H1 (cell line): ENCODE results near the gene TUBGCP2. TPM values are rescaled to one million over a fixed set of nuclear protein-coding genes. Genes with fewer than 3 reads are reported as not detected.

Experiments
- CTCF ChIA-PET: fragments of 300-600 bp; sonication (Branson Sonifier 250); formaldehyde crosslinking; loops from one replicate; lab custom pipeline; 2021; ENCODE audit not compliant: partially characterized antibody; lab: Charles Lee
- POLR2A ChIA-PET: fragments of 300-600 bp; sonication (Branson Sonifier 250); formaldehyde crosslinking; loops from one replicate; lab custom pipeline; 2021; ENCODE audit warnings: inconsistent platforms; ENCODE audit not compliant: partially characterized antibody; lab: Charles Lee
- DNase-seq, 2 experiments: peaks; one replicate each; pipeline versions ENCODE4 v3.0.0 to v3.0.0-alpha.2; 2010 to 2022; ENCODE audit warnings: low spot score in 2 of 2, low read depth in 1 of 2, mixed read lengths in 1 of 2
- FAIRE-seq: peaks from 2 replicates; lab custom pipeline; 2011; peaks lifted over from hg19 to GRCh38; lab: Jason Lieb, UNC
- H2AFZ ChIP-seq: 2 replicates; pipeline ENCODE4 v1.8.1; 2012; ENCODE audit warnings: low read length, inconsistent platforms
- H2AK5ac ChIP-seq: 2 replicates; pipeline ENCODE4 v1.6.1; 2013; ENCODE audit warnings: low read depth, low read length
- H2BK120ac ChIP-seq: replicated peaks from 2 replicates; pipeline ENCODE3; 2013; ENCODE audit warnings: low read depth, low read length, inconsistent platforms
- H2BK12ac ChIP-seq: 2 replicates; pipeline ENCODE4 v1.6.1; 2013; ENCODE audit warnings: low read depth, low read length
- H2BK15ac ChIP-seq: 2 replicates; pipeline ENCODE4 v1.6.1; 2013; ENCODE audit warnings: low read length
- H2BK20ac ChIP-seq: 2 replicates; pipeline ENCODE4 v1.6.1; 2013; ENCODE audit warnings: low read length
- H2BK5ac ChIP-seq: 2 replicates; pipeline ENCODE4 v1.6.1; 2013; ENCODE audit warnings: low read depth, low read length
- H3K14ac ChIP-seq: 2 replicates; pipeline ENCODE4 v1.6.1; 2013; ENCODE audit warnings: inconsistent platforms; ENCODE audit not compliant: insufficient read length
- H3K18ac ChIP-seq: 2 replicates; pipeline ENCODE4 v1.6.1; 2013; ENCODE audit warnings: low read length; ENCODE audit errors: extremely low read depth
- H3K23ac ChIP-seq: 2 replicates; pipeline ENCODE4 v1.6.1; 2013; ENCODE audit warnings: inconsistent platforms; ENCODE audit not compliant: insufficient read length
- H3K23me2 ChIP-seq: 2 replicates; pipeline ENCODE4 v1.6.1; 2013; ENCODE audit warnings: low read depth, low read length
- H3K27ac ChIP-seq: 2 replicates; pipeline ENCODE4 v1.6.1; 2011; ENCODE audit warnings: low read depth, low read length, inconsistent platforms
- H3K27me3 ChIP-seq, 4 experiments: replicated peaks in 1 of 4; 1 replicate in 1 of 4; 2 replicates in 3 of 4; pipeline versions ENCODE4 v1.6.1 to v1.8.1; 2011 to 2013; ENCODE audit warnings: low read length in 3 of 4, mild to moderate bottlenecking in 3 of 4, inconsistent platforms in 2 of 4, mixed read lengths in 2 of 4, moderate library complexity in 1 of 4; ENCODE audit not compliant: control insufficient read depth in 3 of 4, insufficient read depth in 3 of 4; ENCODE audit errors: extremely low read depth in 1 of 4
- H3K36me3 ChIP-seq, 4 experiments: 2 replicates each; pipeline versions ENCODE4 v1.6.1 to v1.8.1; 2011 to 2013; ENCODE audit warnings: mild to moderate bottlenecking in 4 of 4, low read length in 3 of 4, moderate library complexity in 2 of 4, control low read depth in 1 of 4, inconsistent platforms in 1 of 4; ENCODE audit not compliant: insufficient read depth in 4 of 4, control insufficient read depth in 2 of 4
- H3K4ac ChIP-seq: replicated peaks from 2 replicates; pipeline ENCODE3; 2013; ENCODE audit warnings: low read length, low read depth, mixed read lengths, inconsistent platforms; ENCODE audit not compliant: insufficient read length
- H3K4me1 ChIP-seq, 4 experiments: replicated peaks in 1 of 4; 1 replicate in 1 of 4; 2 replicates in 3 of 4; pipeline versions ENCODE4 v1.6.1 to v1.8.1; 2011 to 2013; ENCODE audit warnings: low read length in 3 of 4, inconsistent platforms in 2 of 4, mixed read lengths in 1 of 4; ENCODE audit not compliant: insufficient read depth in 4 of 4, control insufficient read depth in 3 of 4
- H3K4me2 ChIP-seq, 2 experiments: 2 replicates each; pipeline versions ENCODE4 v1.6.1 to v1.8.1; 2011 to 2013; ENCODE audit warnings: low read depth in 2 of 2, low read length in 2 of 2, control low read depth in 1 of 2, inconsistent platforms in 1 of 2, mild to moderate bottlenecking in 1 of 2; ENCODE audit not compliant: insufficient read depth in 1 of 2
- H3K4me3 ChIP-seq, 4 experiments: fragments of 200-600, 300-600 bp in 1 of 4; sonication (generic), shearing (Covaris generic), sonication (Bioruptor Twin) in 1 of 4; 2 replicates each; pipeline versions ENCODE4 v1.5.1 to v1.8.1; 2011 to 2016; ENCODE audit warnings: low read length in 4 of 4, low read depth in 3 of 4, control low read depth in 2 of 4, inconsistent platforms in 2 of 4, mild to moderate bottlenecking in 2 of 4, mixed read lengths in 1 of 4, moderate library complexity in 1 of 4; ENCODE audit not compliant: insufficient read depth in 2 of 4; ENCODE audit errors: extremely low read depth in 1 of 4
- H3K56ac ChIP-seq: replicated peaks from 2 replicates; pipeline ENCODE3; 2013; ENCODE audit warnings: low read depth, mild to moderate bottlenecking, mixed read lengths, low read length, inconsistent platforms; ENCODE audit not compliant: insufficient read length
- H3K79me1 ChIP-seq: 2 replicates; pipeline ENCODE4 v1.6.1; 2013; ENCODE audit warnings: low read depth, low read length, control low read depth
- H3K79me2 ChIP-seq, 2 experiments: 2 replicates each; pipeline versions ENCODE4 v1.6.1 to v1.8.1; 2012 to 2013; ENCODE audit warnings: low read length in 2 of 2, mild to moderate bottlenecking in 2 of 2, inconsistent platforms in 1 of 2; ENCODE audit not compliant: insufficient read depth in 2 of 2, control insufficient read depth in 1 of 2
- H3K9ac ChIP-seq, 4 experiments: replicated peaks in 1 of 4; 1 replicate in 1 of 4; 2 replicates in 3 of 4; pipeline versions ENCODE4 v1.6.1 to v1.8.1; 2011 to 2013; ENCODE audit warnings: low read depth in 3 of 4, low read length in 3 of 4, control low read depth in 2 of 4, mild to moderate bottlenecking in 2 of 4, moderate library complexity in 2 of 4, inconsistent platforms in 1 of 4; ENCODE audit errors: extremely low read depth in 1 of 4
- H3K9me3 ChIP-seq, 2 experiments: 2 replicates each; pipeline versions ENCODE4 v1.6.1 to v1.8.1; 2012 to 2013; ENCODE audit warnings: mild to moderate bottlenecking in 2 of 2, moderate library complexity in 2 of 2, control low read depth in 1 of 2, inconsistent platforms in 1 of 2, low read depth in 1 of 2, low read length in 1 of 2, mixed read lengths in 1 of 2; ENCODE audit not compliant: insufficient read depth in 2 of 2
- H4K20me1 ChIP-seq, 2 experiments: replicated peaks in 1 of 2; 2 replicates each; pipeline versions ENCODE3 to v1.8.1; 2011 to 2013; ENCODE audit warnings: inconsistent platforms in 2 of 2, low read length in 2 of 2, mild to moderate bottlenecking in 1 of 2; ENCODE audit not compliant: insufficient read depth in 2 of 2, control insufficient read depth in 1 of 2
- H4K5ac ChIP-seq: 2 replicates; pipeline ENCODE4 v1.6.1; 2013; ENCODE audit warnings: low read length, low read depth, mixed read lengths, inconsistent platforms; ENCODE audit not compliant: insufficient read length
- H4K8ac ChIP-seq: 2 replicates; pipeline ENCODE4 v1.8.0; 2013; ENCODE audit warnings: mild to moderate bottlenecking, moderate library complexity, low read length, inconsistent platforms; ENCODE audit not compliant: insufficient read depth; ENCODE audit errors: extremely low read depth
- H4K91ac ChIP-seq: replicated peaks from 2 replicates; pipeline ENCODE3; 2013; ENCODE audit warnings: low read length, mixed read lengths, inconsistent platforms; ENCODE audit not compliant: insufficient read length
- CTCF ChIP-seq, 3 experiments: IDR thresholded peaks; 1 replicate in 2 of 3; 2 replicates in 1 of 3; pipeline versions ENCODE4 v1.5.1 to v1.6.1; 2011; ENCODE audit warnings: low read length in 3 of 3, mild to moderate bottlenecking in 3 of 3, inconsistent platforms in 2 of 3, low read depth in 1 of 3, moderate library complexity in 1 of 3; ENCODE audit not compliant: insufficient read depth in 1 of 3; ENCODE audit errors: control extremely low read depth in 1 of 3
- EP300 ChIP-seq, 2 experiments: IDR thresholded peaks; 1 replicate in 1 of 2; 2 replicates in 1 of 2; pipeline ENCODE4 v1.6.1; 2011 to 2012; ENCODE audit warnings: low read depth in 2 of 2, low read length in 2 of 2, mild to moderate bottlenecking in 2 of 2, borderline replicate concordance in 1 of 2, inconsistent platforms in 1 of 2, moderate library complexity in 1 of 2
- GABPA ChIP-seq: IDR thresholded peaks from 2 replicates; pipeline ENCODE4 v1.6.1; 2011; ENCODE audit warnings: mild to moderate bottlenecking, low read length, moderate library complexity, borderline replicate concordance; ENCODE audit not compliant: insufficient read depth
- JUND ChIP-seq: IDR thresholded peaks from 2 replicates; pipeline ENCODE4 v1.6.1; 2011; ENCODE audit warnings: mild to moderate bottlenecking, improper control_type of control experiment, low read length
- POLR2A ChIP-seq, 2 experiments: IDR thresholded peaks; 1 replicate in 1 of 2; 2 replicates in 1 of 2; pipeline ENCODE4 v1.6.1; 2011; ENCODE audit warnings: low read depth in 2 of 2, low read length in 2 of 2, mild to moderate bottlenecking in 2 of 2; ENCODE audit errors: control extremely low read depth in 1 of 2
- RBBP5 ChIP-seq: IDR thresholded peaks from 2 replicates; pipeline ENCODE4 v1.7.1; 2012; ENCODE audit warnings: low read depth, mild to moderate bottlenecking, inconsistent platforms, low read length, moderate library complexity, borderline replicate concordance
- RFX5 ChIP-seq: IDR thresholded peaks from 2 replicates; pipeline ENCODE4 v1.6.1; 2011; ENCODE audit warnings: low read depth, low read length, improper control_type of control experiment, borderline replicate concordance
- TBP ChIP-seq: IDR thresholded peaks from 2 replicates; pipeline ENCODE4 v1.6.1; 2011; ENCODE audit warnings: low read depth, low read length, improper control_type of control experiment
- WGBS, 2 experiments: shearing (Covaris generic) in 1 of 2; methylation state at CpG; one replicate each; pipeline versions ENCODE4 v1.1.6 to v1.1.7; 2013 to 2015; ENCODE audit warnings: low lambda C conversion rate in 2 of 2, mixed read lengths in 2 of 2, inconsistent platforms in 1 of 2, low coverage in 1 of 2, missing lambda C conversion rate in 1 of 2; ENCODE audit not compliant: insufficient replicate concordance in 2 of 2, insufficient coverage in 1 of 2, insufficient read length in 1 of 2; ENCODE audit errors: extremely low coverage in 1 of 2, missing lambda C conversion rate in 1 of 2; 5-methylcytosine and 5-hydroxymethylcytosine counted together
- polyA plus RNA-seq, 7 experiments: library from polyadenylated mRNA; depleted of rRNA in 3 of 7; stranded (reverse) in 5 of 7; unstranded in 2 of 7; fragments of >200 nt in 5 of 7; fragments of 200-250 nt in 2 of 7; gene quantifications; 1 replicate in 5 of 7; 2 replicates in 1 of 7; 4 replicates in 1 of 7; pipeline versions ENCODE4 v1.2.1 to v1.2.3, GENCODE V29; 2011 to 2013; ENCODE audit warnings: missing spikeins in 2 of 7, mixed read lengths in 2 of 7
- total RNA-seq: library from RNA; stranded (reverse); fragmentation: NEBNext Ultra II Directional; extraction: Animal tissue kit (Norgen Biotek cat#: 25700); gene quantifications from 2 replicates; pipeline ENCODE4 v1.2.1, GENCODE V29; 2021

The TUBGCP2 gene
- total and polyA plus RNA-seq, 2 of the 8 experiments (the other 6 are each of a cell fraction or from before 2014, with no cell fraction given) = 34.9 to 51.9 TPM

DNA sequence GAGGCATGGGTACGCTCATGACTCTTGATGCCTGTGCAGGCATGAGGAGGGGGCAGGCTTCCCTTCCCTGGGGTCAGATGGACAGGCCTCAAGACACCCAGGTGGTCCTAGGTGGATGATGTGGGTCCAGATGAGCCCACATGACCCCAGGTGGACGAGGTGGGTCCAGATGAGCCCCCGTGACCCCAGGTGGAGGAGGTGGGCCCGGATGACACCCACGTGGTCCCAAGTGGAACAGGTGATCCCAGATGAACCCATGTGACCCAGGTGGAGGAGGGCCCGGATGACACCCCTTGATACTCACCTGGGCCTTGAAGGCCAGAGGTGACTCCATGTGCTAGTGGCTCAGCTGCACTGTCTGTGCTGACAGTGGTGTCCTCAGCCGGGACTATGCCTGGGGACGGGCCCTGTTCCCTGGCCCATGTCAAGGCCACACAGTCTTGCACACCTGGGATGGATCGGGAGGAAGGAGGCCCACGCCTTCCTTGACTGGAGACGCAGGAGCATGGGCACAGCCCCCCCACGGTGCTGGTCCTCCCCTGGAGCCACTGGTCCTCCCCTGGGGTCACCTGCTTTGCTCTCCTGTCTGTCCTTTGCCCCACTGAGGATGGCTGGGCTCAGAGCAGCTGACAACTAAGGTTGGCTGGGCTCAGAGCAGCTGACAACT lies 41.7 kb upstream of the TUBGCP2 start:
- no peak overlapping the region for H3K18ac ChIP-seq
- DNase-seq (no peak), FAIRE-seq (no peak)
- H3K14ac ChIP-seq = no peak overlapping the region
- H3K36me3 ChIP-seq = no peaks in the 10 kb centered on the region; a peak in 1 of 8 replicates
- H3K9me3 ChIP-seq = no peaks in the 10 kb centered on the region
- H3K4me2 ChIP-seq = no peak overlapping the region
- no peak overlapping the region for H3K27ac ChIP-seq
- TF ChIP-seq POLR2A (IDR thresholded peaks at IDR 0.05; ENCODE audit: control extremely low read depth in 1 of 2, low read depth in 2 of 2, low read length in 2 of 2) (peak in 1 of 2 experiments; percentile 36; a peak in 1 of 3 replicates), RBBP5 (no peak), RFX5 (no peak), TBP (no peak), EP300 (IDR thresholded peaks at IDR 0.05; ENCODE audit: borderline replicate concordance in 1 of 2, low read depth in 2 of 2, low read length in 2 of 2) (no peak), JUND (no peak), GABPA (no peak), CTCF (IDR thresholded peaks at IDR 0.05; ENCODE audit: control extremely low read depth in 1 of 3, insufficient read depth in 1 of 3, low read depth in 1 of 3, low read length in 3 of 3) (no peak)
- 0 out of 2 replicates have a peak overlapping the region, but pooled peaks have one; percentile 33 for H2BK12ac ChIP-seq
- no peaks in the 10 kb centered on the region for H3K79me2 ChIP-seq
- H4K20me1 ChIP-seq = peaks cover 7 to 15% of the 10 kb centered on the region in 2 experiments
- no peak overlapping the region for H2BK15ac ChIP-seq
- no peak overlapping the region for H2BK120ac ChIP-seq
- H3K56ac ChIP-seq = no peak overlapping the region
- CTCF ChIA-PET = interaction anchor here (1.3 to 3.7 kb wide), 5 partner anchors 11 to 26 kb away, joined by 3 to 32 read pairs (median 11); no protein-coding TSS in a partner anchor
- no peak overlapping the region for H2BK20ac ChIP-seq
- no peak overlapping the region for H3K23ac ChIP-seq
- H3K27me3 ChIP-seq = no peaks in the 10 kb centered on the region; a peak in 1 of 7 replicates
- WGBS, 2 experiments = 88% methylated on average over 12 of the region's 12 CpGs; no CpG with 5 or more reads in 1 of the 2 experiments
- no peak overlapping the region for H3K9ac ChIP-seq
- H2BK5ac ChIP-seq = 0 out of 2 replicates have a peak overlapping the region, but pooled peaks have one; percentile 35
- peak overlapping the region; percentile 35 for H4K8ac ChIP-seq
- H2AK5ac ChIP-seq = no peak overlapping the region
- no peak overlapping the region for H3K4me3 ChIP-seq
- H4K5ac ChIP-seq = no peak overlapping the region
- no peak overlapping the region for H3K4ac ChIP-seq
- peaks cover 4% of the 10 kb centered on the region; the same call in 1 of the 2 replicates for H3K23me2 ChIP-seq
- H2AFZ ChIP-seq = no peak overlapping the region
- H4K91ac ChIP-seq = no peak overlapping the region
- POLR2A ChIA-PET = interaction anchor here (1.1 to 2.7 kb wide), 5 partner anchors 9 to 26 kb away, joined by 3 to 9 read pairs (median 7); no protein-coding TSS in a partner anchor
- peaks cover 0 to 21% (median 2%) of the 10 kb centered on the region in 4 experiments; a peak in 4 of 7 replicates for H3K4me1 ChIP-seq
- H3K79me1 ChIP-seq = no peaks in the 10 kb centered on the region
